Calu3 (cell line): Measurements from ENCODE around the gene HS6ST3. TPM values are rescaled to one million over a fixed set of nuclear protein-coding genes. Genes with fewer than 3 reads are reported as not detected.

Source experiments
- BruUV-seq: library from RNA; stranded (reverse); fragments of 400-500 nt; replicated peaks from 2 replicates; lab custom pipeline; 2021; lab: Mats Ljungman, UMichigan
- CTCF ChIA-PET: fragments of 300-600 bp; sonication (Branson Sonifier 250); formaldehyde crosslinking; loops from one replicate; lab custom pipeline; 2022; ENCODE audit warnings: antibody characterized with exemption; lab: Charles Lee
- DNase-seq: peaks from one replicate; pipeline ENCODE4 v3.0.0; 2022
- H3K27ac Mint-ChIP-seq: one replicate; pipeline ENCODE4 v1.8.0; 2022; ENCODE audit warnings: mixed read lengths; ENCODE audit not compliant: unreplicated experiment
- H3K27me3 Mint-ChIP-seq: one replicate; pipeline ENCODE4 v1.8.0; 2022; ENCODE audit warnings: mixed read lengths; ENCODE audit not compliant: unreplicated experiment
- H3K36me3 Mint-ChIP-seq: one replicate; pipeline ENCODE4 v1.8.0; 2022; ENCODE audit warnings: mild to moderate bottlenecking, moderate library complexity, mixed read lengths; ENCODE audit not compliant: insufficient read depth, unreplicated experiment
- H3K4me1 Mint-ChIP-seq: one replicate; pipeline ENCODE4 v1.8.0; 2022; ENCODE audit warnings: mild to moderate bottlenecking, low read depth, mixed read lengths; ENCODE audit not compliant: unreplicated experiment
- H3K4me3 Mint-ChIP-seq: one replicate; pipeline ENCODE4 v1.8.0; 2022; ENCODE audit warnings: mild to moderate bottlenecking, low read depth, moderate library complexity, mixed read lengths; ENCODE audit not compliant: unreplicated experiment
- H3K9me3 Mint-ChIP-seq: one replicate; pipeline ENCODE4 v1.8.0; 2022; ENCODE audit warnings: low read depth, mixed read lengths; ENCODE audit not compliant: unreplicated experiment
- intact Hi-C: fragments of 100-400 bp; cut with micrococcal nuclease; formaldehyde crosslinking; loops from one replicate; pipeline ENCODE4 v1.10.0; 2022; ENCODE audit not compliant: unreplicated experiment
- total RNA-seq: library from RNA; stranded (reverse); gene quantifications from 2 replicates; pipeline ENCODE4 v1.2.3, GENCODE V29; 2022
- TF ChIP-seq, protein P1 (sequence below): fragments of 200-600 bp; IDR thresholded peaks from one replicate; pipeline ENCODE4 v1.8.0; 2022; ENCODE audit warnings: antibody characterized with exemption; ENCODE audit not compliant: unreplicated experiment

Gene HS6ST3
- total RNA-seq, 1 experiment from 2014 or later = not detected

DNA sequence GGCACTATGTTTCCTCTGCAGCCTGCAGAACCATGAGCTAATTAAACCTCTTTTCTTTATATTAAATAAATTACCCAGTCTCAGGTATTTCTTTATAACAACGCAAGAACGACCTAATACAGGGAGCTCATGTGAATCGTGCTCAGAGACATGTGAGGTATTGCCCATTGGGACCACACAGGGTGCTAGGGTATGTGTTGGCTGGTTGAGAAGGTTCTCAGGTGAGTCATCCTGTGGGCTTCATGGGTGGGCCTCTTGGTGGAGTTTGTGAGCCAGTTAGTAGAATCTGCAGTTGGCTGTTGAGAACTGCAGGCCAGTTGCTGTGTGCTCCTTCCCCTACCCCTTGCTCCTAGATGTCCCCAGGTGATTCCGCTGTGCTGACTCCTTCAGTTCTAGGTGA, 163.0 kb downstream of the HS6ST3 start:
- CTCF ChIA-PET = no interaction called here
- Mint-ChIP-seq H3K9me3 (no peaks in the 10 kb centered on the region), H3K36me3 (no peaks in the 10 kb centered on the region), H3K27ac (no peak overlapping the region), H3K4me1 (no peaks in the 10 kb centered on the region), H3K4me3 (no peak overlapping the region), H3K27me3 (no peaks in the 10 kb centered on the region)
- intact Hi-C loops = no loop called here
- BruUV-seq = no TSS peak
- DNase-seq = no peak
- TF ChIP-seq, protein P1, sequence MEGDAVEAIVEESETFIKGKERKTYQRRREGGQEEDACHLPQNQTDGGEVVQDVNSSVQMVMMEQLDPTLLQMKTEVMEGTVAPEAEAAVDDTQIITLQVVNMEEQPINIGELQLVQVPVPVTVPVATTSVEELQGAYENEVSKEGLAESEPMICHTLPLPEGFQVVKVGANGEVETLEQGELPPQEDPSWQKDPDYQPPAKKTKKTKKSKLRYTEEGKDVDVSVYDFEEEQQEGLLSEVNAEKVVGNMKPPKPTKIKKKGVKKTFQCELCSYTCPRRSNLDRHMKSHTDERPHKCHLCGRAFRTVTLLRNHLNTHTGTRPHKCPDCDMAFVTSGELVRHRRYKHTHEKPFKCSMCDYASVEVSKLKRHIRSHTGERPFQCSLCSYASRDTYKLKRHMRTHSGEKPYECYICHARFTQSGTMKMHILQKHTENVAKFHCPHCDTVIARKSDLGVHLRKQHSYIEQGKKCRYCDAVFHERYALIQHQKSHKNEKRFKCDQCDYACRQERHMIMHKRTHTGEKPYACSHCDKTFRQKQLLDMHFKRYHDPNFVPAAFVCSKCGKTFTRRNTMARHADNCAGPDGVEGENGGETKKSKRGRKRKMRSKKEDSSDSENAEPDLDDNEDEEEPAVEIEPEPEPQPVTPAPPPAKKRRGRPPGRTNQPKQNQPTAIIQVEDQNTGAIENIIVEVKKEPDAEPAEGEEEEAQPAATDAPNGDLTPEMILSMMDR = no peak

DNA sequence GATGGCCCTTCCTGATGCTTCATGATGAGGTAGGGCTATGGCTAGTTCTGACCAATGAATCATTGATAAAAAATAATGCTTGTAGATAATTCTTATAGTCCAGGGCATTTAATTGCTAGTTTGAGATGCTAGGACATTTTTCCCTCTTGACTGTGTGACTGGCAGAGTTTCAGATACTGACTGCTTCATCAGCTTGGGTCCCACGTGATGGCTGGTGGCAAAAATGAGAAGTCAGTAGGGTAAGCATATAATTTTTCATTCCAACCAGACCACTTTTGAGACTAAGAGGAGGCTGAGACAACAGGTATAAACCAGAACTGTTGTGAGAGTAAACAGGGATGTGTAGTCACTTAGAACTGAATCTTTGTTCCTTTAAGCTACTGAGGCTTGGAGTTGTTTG, 183.3 kb downstream of the HS6ST3 start:
- TF ChIP-seq, protein P1 = no peak
- no peaks in the 10 kb centered on the region for H3K36me3 Mint-ChIP-seq
- H3K27me3 Mint-ChIP-seq = no peaks in the 10 kb centered on the region
- CTCF ChIA-PET = no interaction called here
- no peaks in the 10 kb centered on the region for H3K4me1 Mint-ChIP-seq
- BruUV-seq = no TSS peak
- DNase-seq = no peak
- H3K9me3 Mint-ChIP-seq = no peaks in the 10 kb centered on the region
- H3K4me3 Mint-ChIP-seq = no peak overlapping the region
- no peak overlapping the region for H3K27ac Mint-ChIP-seq
- intact Hi-C loops = no loop called here

DNA sequence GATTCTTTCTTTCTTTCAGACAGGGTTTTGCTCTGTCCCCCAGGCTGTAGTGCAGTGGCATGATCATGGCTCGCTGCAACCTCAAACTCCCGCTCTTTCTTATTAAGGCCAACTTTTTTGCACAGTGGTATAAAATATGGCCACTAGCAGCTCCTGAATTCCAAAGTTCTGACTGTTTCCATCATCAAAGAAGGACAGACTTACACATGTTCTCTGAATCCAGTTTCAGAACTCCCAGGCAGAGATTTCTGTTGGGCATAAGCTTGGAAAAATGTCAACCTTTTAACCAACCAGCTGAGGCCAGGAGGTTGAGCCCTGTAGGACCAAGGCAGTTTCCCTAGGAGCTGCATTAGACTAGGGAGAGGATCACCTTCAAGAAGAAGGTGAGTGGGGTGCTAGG, 184.1 kb downstream of the HS6ST3 start:
- DNase-seq = no peak
- CTCF ChIA-PET = no interaction called here
- Mint-ChIP-seq H3K27ac (no peak overlapping the region), H3K4me3 (no peak overlapping the region), H3K36me3 (no peaks in the 10 kb centered on the region), H3K27me3 (no peaks in the 10 kb centered on the region), H3K9me3 (no peaks in the 10 kb centered on the region), H3K4me1 (no peaks in the 10 kb centered on the region)
- no TSS peak for BruUV-seq
- intact Hi-C loops = no loop called here
- TF ChIP-seq, protein P1 = no peak

DNA sequence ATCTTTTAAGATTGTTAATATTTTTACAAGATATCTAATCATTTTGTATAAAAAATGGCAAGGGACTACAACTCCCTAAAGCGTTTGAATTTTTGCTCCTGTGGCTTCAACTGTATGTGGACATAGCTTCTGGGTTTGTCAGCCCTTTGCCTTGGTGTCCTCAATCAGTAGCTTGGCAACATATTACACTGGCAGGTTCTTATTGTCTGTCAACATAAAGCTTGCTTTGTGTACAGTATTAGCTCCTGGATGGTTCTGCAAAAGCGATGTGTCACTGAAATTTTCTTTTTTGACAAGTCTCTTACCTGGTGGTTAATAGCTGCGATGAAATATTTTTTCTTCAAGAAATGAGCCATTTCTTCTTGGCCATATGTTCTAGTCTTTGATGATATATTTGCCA, 190.0 kb downstream of the HS6ST3 start:
- H3K27ac Mint-ChIP-seq = no peak overlapping the region
- CTCF ChIA-PET = no interaction called here
- H3K36me3 Mint-ChIP-seq = no peaks in the 10 kb centered on the region
- H3K9me3 Mint-ChIP-seq = no peaks in the 10 kb centered on the region
- TF ChIP-seq, protein P1 = no peak
- no TSS peak for BruUV-seq
- no peak overlapping the region for H3K4me3 Mint-ChIP-seq
- H3K27me3 Mint-ChIP-seq = no peaks in the 10 kb centered on the region
- DNase-seq = no peak
- intact Hi-C loops = no loop called here
- no peaks in the 10 kb centered on the region for H3K4me1 Mint-ChIP-seq
